NCI-H345 treated with DMSO at 0.1 percent for 48 hours (cell line): ENCODE measurements around the gene AP3B1.
"Not testable (repeated sequence)": the region's sequence is repeated elsewhere in the genome, so short reads cannot be mapped to it uniquely, and the experiment has no call there.

Source experiments
- DNase-seq: peaks from one replicate; lab custom pipeline; 2025; ENCODE audit not compliant: unreplicated experiment; lab: John Stamatoyannopoulos, UW

AP3B1 gene

GRCh38 chr5:78245136-78245535 lies 49.4 kb downstream of the AP3B1 start:
- DNase-seq: no peak

- DNase-seq: no peak
Measured at GRCh38 chr5:78243639-78244038, 50.9 kb downstream of the AP3B1 start.

- no peak for DNase-seq
Measured at GRCh38 chr5:78243091-78243490, 51.4 kb downstream of the AP3B1 start.

- no peak for DNase-seq
Measured at GRCh38 chr5:78242001-78242400, 52.5 kb downstream of the AP3B1 start.

GRCh38 chr5:78237911-78238310 lies 56.6 kb downstream of the AP3B1 start:
- DNase-seq: no peak

- no peak for DNase-seq
Measured at GRCh38 chr5:78236046-78236445, 58.5 kb downstream of the AP3B1 start.

GRCh38 chr5:78235289-78235688 lies 59.2 kb downstream of the AP3B1 start:
- no peak for DNase-seq

- no peak for DNase-seq
Measured at GRCh38 chr5:78234804-78235203, 59.7 kb downstream of the AP3B1 start.

- DNase-seq: no peak
Measured at GRCh38 chr5:78232163-78232562, 62.3 kb downstream of the AP3B1 start.

- DNase-seq: no peak
Measured at GRCh38 chr5:78224358-78224757, 70.1 kb downstream of the AP3B1 start.

- no peak for DNase-seq
Measured at GRCh38 chr5:78221964-78222451, 72.5 kb downstream of the AP3B1 start.

- no peak for DNase-seq
Measured at GRCh38 chr5:78221467-78221866, 73.0 kb downstream of the AP3B1 start.

GRCh38 chr5:78215972-78216371 lies 78.5 kb downstream of the AP3B1 start:
- no peak for DNase-seq

GRCh38 chr5:78215565-78215964 lies 78.9 kb downstream of the AP3B1 start:
- DNase-seq: no peak

GRCh38 chr5:78213799-78214198 lies 80.7 kb downstream of the AP3B1 start:
- DNase-seq: no peak

GRCh38 chr5:78211052-78211451 lies 83.4 kb downstream of the AP3B1 start:
- no peak for DNase-seq

- no peak for DNase-seq
Measured at GRCh38 chr5:78204241-78204640, 90.3 kb downstream of the AP3B1 start.

GRCh38 chr5:78203815-78204214 lies 90.7 kb downstream of the AP3B1 start:
- DNase-seq: no peak

GRCh38 chr5:78190402-78190801 lies 104.1 kb downstream of the AP3B1 start:
- DNase-seq: no peak

- not testable (repeated sequence) for DNase-seq
Measured at GRCh38 chr5:78188681-78189080, 105.8 kb downstream of the AP3B1 start.

GRCh38 chr5:78187172-78187571 lies 107.3 kb downstream of the AP3B1 start:
- DNase-seq: no peak

GRCh38 chr5:78182838-78183237 lies 111.7 kb downstream of the AP3B1 start:
- DNase-seq: no peak

GRCh38 chr5:78178356-78178755 lies 116.1 kb downstream of the AP3B1 start:
- DNase-seq: no peak

- not testable (repeated sequence) for DNase-seq
Measured at GRCh38 chr5:78170335-78170734, 124.2 kb downstream of the AP3B1 start.
